ENCODE data around the gene CDK10. TPM values are rescaled to one million over a fixed set of nuclear protein-coding genes. Genes with fewer than 3 reads are reported as not detected.

CDK10 gene
- total RNA-seq, 2 experiments from 2014 or later = 58.9 to 62.8 TPM

DNA sequence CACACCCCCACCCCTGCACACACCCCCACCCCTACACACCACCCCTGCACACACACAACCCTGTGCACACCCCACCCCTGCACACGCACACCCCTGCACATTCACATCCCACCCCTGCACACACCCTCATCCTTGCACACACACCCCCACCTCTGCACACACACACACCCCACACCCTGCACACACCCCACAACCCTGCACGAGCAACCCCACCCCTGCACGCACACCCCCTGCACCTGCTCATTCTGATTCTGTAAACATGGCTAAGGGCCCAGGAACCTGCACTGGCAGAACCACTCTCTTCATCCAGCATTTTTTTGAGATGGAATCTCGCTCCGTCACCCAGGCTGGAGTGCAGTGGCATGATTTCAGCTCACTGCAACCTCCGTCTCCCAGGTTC lies 47.1 kb upstream of the CDK10 start:
- TF ChIP-seq CTCF (IDR thresholded peaks at IDR 0.05) = no peak

GRCh38 chr16:89641458-89642119 lies 44.9 kb upstream of the CDK10 start:
- Mint-ChIP-seq H3K9me3 (no peaks in the 10 kb centered on the region), H3K27me3 (no peaks in the 10 kb centered on the region), H3K27ac (peak overlapping the region; percentile 57), H3K36me3 (ENCODE audit: low read depth) (peaks cover 31% of the 10 kb centered on the region), H3K4me3 (peak overlapping the region; percentile 78), H3K4me1 (ENCODE audit: low read depth) (peaks cover 11% of the 10 kb centered on the region)
- Histone ChIP-seq H3K4me1 (ENCODE audit: insufficient read depth, low read length) (peaks cover 13% of the 10 kb centered on the region), H3K27me3 (ENCODE audit: control insufficient read depth in 1 of 2, insufficient read depth in 2 of 2, low read length in 2 of 2) (no peaks in the 10 kb centered on the region), H3K27ac (ENCODE audit: low read depth in 1 of 2, low read length in 2 of 2) (no peak overlapping the region), H3K4me3 (ENCODE audit: low read length) (no peak overlapping the region), H3K36me3 (ENCODE audit: insufficient read depth, low read length) (peaks cover 20% of the 10 kb centered on the region), H3K9me3 (ENCODE audit: control insufficient read depth in 1 of 2, insufficient read depth in 1 of 2, low read length in 2 of 2) (no peaks in the 10 kb centered on the region)
- no peak for DNase-seq
- intact Hi-C loops (cut with DNase I, micrococcal nuclease) = loop anchor here (1.0 to 10.0 kb wide), 2 partner anchors 66 to 307 kb away; partner anchors contain the start of gene CPNE7 (in 1 of the 2)
- no peak for ATAC-seq (ENCODE audit: poor library complexity)
- POLR2A ChIA-PET = interaction anchor here (1.0 kb wide), 1 partner anchor 75 kb away, joined by 3 read pairs; no protein-coding TSS in a partner anchor
- CTCF ChIA-PET = interaction anchor here (0.8 kb wide), 1 partner anchor 59 kb away, joined by 3 read pairs; no protein-coding TSS in a partner anchor
- peak; percentile 34 for TF ChIP-seq CTCF (IDR thresholded peaks at IDR 0.05)

More for the DNA sequence above, 47.1 kb upstream of the CDK10 start:
- DNase-seq (no peak), ATAC-seq (ENCODE audit: poor library complexity) (no peak)
- Histone ChIP-seq H3K27ac (ENCODE audit: low read depth in 1 of 2, low read length in 2 of 2) (no peak overlapping the region), H3K4me1 (ENCODE audit: insufficient read depth, low read length) (peaks cover 13% of the 10 kb centered on the region), H3K27me3 (ENCODE audit: control insufficient read depth in 1 of 2, insufficient read depth in 2 of 2, low read length in 2 of 2) (peaks cover 0 to 4% of the 10 kb centered on the region in 2 experiments), H3K9me3 (ENCODE audit: control insufficient read depth in 1 of 2, insufficient read depth in 1 of 2, low read length in 2 of 2) (no peaks in the 10 kb centered on the region), H3K36me3 (ENCODE audit: insufficient read depth, low read length) (peaks cover under 1% of the 10 kb centered on the region), H3K4me3 (ENCODE audit: low read length) (no peak overlapping the region)
- Mint-ChIP-seq H3K9me3 (no peaks in the 10 kb centered on the region), H3K27me3 (no peaks in the 10 kb centered on the region), H3K4me3 (no peak overlapping the region), H3K4me1 (ENCODE audit: low read depth) (peaks cover 11% of the 10 kb centered on the region), H3K36me3 (ENCODE audit: low read depth) (peaks cover 12% of the 10 kb centered on the region), H3K27ac (no peak overlapping the region)
- ChIA-PET CTCF (no interaction called here), POLR2A (no interaction called here)
- intact Hi-C loops (cut with DNase I, micrococcal nuclease) = no loop called here

DNA sequence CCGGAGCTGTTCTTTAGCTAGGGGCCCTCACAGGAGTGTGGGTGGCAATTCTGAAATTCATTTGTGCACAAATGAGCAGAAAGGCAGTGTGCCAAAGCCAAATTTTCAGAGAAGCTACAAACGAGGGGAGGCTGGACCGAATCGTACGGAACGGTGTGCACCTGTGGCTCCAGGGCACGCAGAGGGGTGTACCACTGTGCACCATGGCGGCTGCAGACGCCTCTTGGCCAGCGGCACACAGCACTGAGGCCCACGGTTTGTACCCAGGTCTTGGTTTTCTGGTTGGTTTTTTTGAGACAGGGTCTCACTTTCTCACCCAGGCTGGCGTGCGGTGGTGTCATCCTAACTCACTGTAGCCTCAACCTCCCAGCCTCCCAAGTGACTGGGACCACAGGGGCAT lies 43.9 kb upstream of the CDK10 start:
- ATAC-seq (ENCODE audit: poor library complexity) (no peak), DNase-seq (no peak)
- H3K4me3 ChIP-seq (ENCODE audit: low read length) = no peak overlapping the region
- H3K36me3 Mint-ChIP-seq (ENCODE audit: low read depth) = peaks cover 31% of the 10 kb centered on the region
- no peak overlapping the region for H3K27ac Mint-ChIP-seq
- no peak overlapping the region for H3K27ac ChIP-seq (ENCODE audit: low read depth in 1 of 2, low read length in 2 of 2)
- no peaks in the 10 kb centered on the region for H3K9me3 ChIP-seq (ENCODE audit: control insufficient read depth in 1 of 2, insufficient read depth in 1 of 2, low read length in 2 of 2)
- H3K4me3 Mint-ChIP-seq = no peak overlapping the region
- no peaks in the 10 kb centered on the region for H3K9me3 Mint-ChIP-seq
- peaks cover 28% of the 10 kb centered on the region for H3K36me3 ChIP-seq (ENCODE audit: insufficient read depth, low read length)
- TF ChIP-seq CTCF (IDR thresholded peaks at IDR 0.05) = no peak
- H3K4me1 Mint-ChIP-seq (ENCODE audit: low read depth) = peaks cover 11% of the 10 kb centered on the region
- POLR2A ChIA-PET = no interaction called here
- H3K27me3 ChIP-seq (ENCODE audit: control insufficient read depth in 1 of 2, insufficient read depth in 2 of 2, low read length in 2 of 2) = no peaks in the 10 kb centered on the region
- H3K4me1 ChIP-seq (ENCODE audit: insufficient read depth, low read length) = peaks cover 13% of the 10 kb centered on the region
- intact Hi-C loops (cut with DNase I, micrococcal nuclease) = loop anchor here in 1 of 2 experiments (10.0 kb wide), 1 partner anchor 308 kb away; no protein-coding TSS in a partner anchor
- CTCF ChIA-PET = interaction anchor here (0.5 kb wide), 1 partner anchor 139 kb away, joined by 3 read pairs; no protein-coding TSS in a partner anchor
- no peaks in the 10 kb centered on the region for H3K27me3 Mint-ChIP-seq

All from CD4-positive, alpha-beta T cell (primary cell).